ENCODE measurements around the gene ZNF841. TPM values are rescaled to one million over a fixed set of nuclear protein-coding genes. Genes with fewer than 3 reads are reported as not detected.

Gene ZNF841
- 24.7 and 35.2 TPM in 2 replicates for total RNA-seq (2012; rRNA removed)

GRCh38 chr19:52095172-52096014, at the start of gene ZNF841:
ZNF841 (minus strand) TSS chr19:52095765; CDS start chr19:52084801, 10,964 bp downstream.
- Histone ChIP-seq H3K36me3 (ENCODE audit: insufficient read depth, low read length) (peaks cover 25% of the 10 kb centered on the region), H3K4me1 (ENCODE audit: control insufficient read depth, insufficient read depth, low read length) (no peaks in the 10 kb centered on the region), H3K27me3 (ENCODE audit: control insufficient read depth, insufficient read depth, low read length) (no peaks in the 10 kb centered on the region), H3K9me3 (replicated peaks; ENCODE audit: low read length) (peaks cover 6% of the 10 kb centered on the region), H3K4me3 (ENCODE audit: low read length) (peak within 1 kb of the TSS; percentile 100), H3K9ac (ENCODE audit: low read depth, low read length) (peak within 1 kb of the TSS; percentile 98), H3K4me2 (ENCODE audit: low read length) (peak within 1 kb of the TSS; percentile 96)

GRCh38 chr19:52142001-52142595, 46.5 kb upstream of the ZNF841 start:
- H3K4me1 ChIP-seq (ENCODE audit: control insufficient read depth, insufficient read depth, low read length), result peaks cover 5% of the 10 kb centered on the region
- H3K4me3 ChIP-seq (ENCODE audit: low read length), result no peak overlapping the region
- H3K36me3 ChIP-seq (ENCODE audit: insufficient read depth, low read length), result no peaks in the 10 kb centered on the region
- H3K4me2 ChIP-seq (ENCODE audit: low read length), result no peak overlapping the region
- no peaks in the 10 kb centered on the region for H3K27me3 ChIP-seq (ENCODE audit: control insufficient read depth, insufficient read depth, low read length)
- peaks cover 4% of the 10 kb centered on the region for H3K9me3 ChIP-seq (replicated peaks; ENCODE audit: low read length)
- H3K9ac ChIP-seq (ENCODE audit: low read depth, low read length), result no peak overlapping the region

- peaks cover 5% of the 10 kb centered on the region for H3K4me1 ChIP-seq (ENCODE audit: control insufficient read depth, insufficient read depth, low read length)
- H3K4me3 ChIP-seq (ENCODE audit: low read length), result no peak overlapping the region
- no peaks in the 10 kb centered on the region for H3K36me3 ChIP-seq (ENCODE audit: insufficient read depth, low read length)
- H3K9me3 ChIP-seq (replicated peaks; ENCODE audit: low read length), result peaks cover 3% of the 10 kb centered on the region
- H3K27me3 ChIP-seq (ENCODE audit: control insufficient read depth, insufficient read depth, low read length), result no peaks in the 10 kb centered on the region
- no peak overlapping the region for H3K4me2 ChIP-seq (ENCODE audit: low read length)
- no peak overlapping the region for H3K9ac ChIP-seq (ENCODE audit: low read depth, low read length)
Observed at GRCh38 chr19:52141203-52141602, 45.6 kb upstream of the ZNF841 start.

GRCh38 chr19:52140032-52140710, 44.6 kb upstream of the ZNF841 start:
- Histone ChIP-seq H3K36me3 (ENCODE audit: insufficient read depth, low read length) (peaks cover 6% of the 10 kb centered on the region), H3K4me2 (ENCODE audit: low read length) (peak overlapping the region; percentile 56), H3K9me3 (replicated peaks; ENCODE audit: low read length) (peaks cover 3% of the 10 kb centered on the region), H3K27me3 (ENCODE audit: control insufficient read depth, insufficient read depth, low read length) (no peaks in the 10 kb centered on the region), H3K4me1 (ENCODE audit: control insufficient read depth, insufficient read depth, low read length) (peaks cover 5% of the 10 kb centered on the region), H3K4me3 (ENCODE audit: low read length) (peak overlapping the region; percentile 42), H3K9ac (ENCODE audit: low read depth, low read length) (peak overlapping the region; percentile 19)

GRCh38 chr19:52139252-52140031, 43.9 kb upstream of the ZNF841 start, which contains the start of gene ZNF616:
ZNF616 (minus strand) TSS chr19:52139938; CDS start chr19:52130512, 9,426 bp downstream.
- Histone ChIP-seq H3K4me2 (ENCODE audit: low read length) (peak within 1 kb of the TSS; percentile 90), H3K27me3 (ENCODE audit: control insufficient read depth, insufficient read depth, low read length) (no peaks in the 10 kb centered on the region), H3K4me3 (ENCODE audit: low read length) (peak within 1 kb of the TSS; percentile 89), H3K36me3 (ENCODE audit: insufficient read depth, low read length) (peaks cover 14% of the 10 kb centered on the region), H3K9me3 (replicated peaks; ENCODE audit: low read length) (peaks cover 8% of the 10 kb centered on the region), H3K4me1 (ENCODE audit: control insufficient read depth, insufficient read depth, low read length) (peaks cover 5% of the 10 kb centered on the region), H3K9ac (ENCODE audit: low read depth, low read length) (peak within 1 kb of the TSS; percentile 96)

- Histone ChIP-seq H3K4me1 (ENCODE audit: control insufficient read depth, insufficient read depth, low read length) (peaks cover 5% of the 10 kb centered on the region), H3K9me3 (replicated peaks; ENCODE audit: low read length) (peaks cover 8% of the 10 kb centered on the region), H3K9ac (ENCODE audit: low read depth, low read length) (peak overlapping the region; percentile 96), H3K27me3 (ENCODE audit: control insufficient read depth, insufficient read depth, low read length) (no peaks in the 10 kb centered on the region), H3K36me3 (ENCODE audit: insufficient read depth, low read length) (peaks cover 16% of the 10 kb centered on the region), H3K4me2 (ENCODE audit: low read length) (peak overlapping the region; percentile 90), H3K4me3 (ENCODE audit: low read length) (peak overlapping the region; percentile 89)
Observed at GRCh38 chr19:52138983-52139251, 43.4 kb upstream of the ZNF841 start.

GRCh38 chr19:52138278-52138982, 42.9 kb upstream of the ZNF841 start:
- H3K9me3 ChIP-seq (replicated peaks; ENCODE audit: low read length), result peaks cover 8% of the 10 kb centered on the region
- peak overlapping the region; percentile 96 for H3K9ac ChIP-seq (ENCODE audit: low read depth, low read length)
- peak overlapping the region; percentile 89 for H3K4me3 ChIP-seq (ENCODE audit: low read length)
- peaks cover 5% of the 10 kb centered on the region for H3K4me1 ChIP-seq (ENCODE audit: control insufficient read depth, insufficient read depth, low read length)
- H3K27me3 ChIP-seq (ENCODE audit: control insufficient read depth, insufficient read depth, low read length), result no peaks in the 10 kb centered on the region
- peak overlapping the region; percentile 90 for H3K4me2 ChIP-seq (ENCODE audit: low read length)
- peaks cover 16% of the 10 kb centered on the region for H3K36me3 ChIP-seq (ENCODE audit: insufficient read depth, low read length)

GRCh38 chr19:52120286-52120685, 24.7 kb upstream of the ZNF841 start:
- Histone ChIP-seq H3K36me3 (ENCODE audit: insufficient read depth, low read length) (peaks cover 86% of the 10 kb centered on the region), H3K4me2 (ENCODE audit: low read length) (no peak overlapping the region), H3K9me3 (replicated peaks; ENCODE audit: low read length) (peaks cover 51% of the 10 kb centered on the region), H3K4me1 (ENCODE audit: control insufficient read depth, insufficient read depth, low read length) (no peaks in the 10 kb centered on the region), H3K9ac (ENCODE audit: low read depth, low read length) (no peak overlapping the region), H3K27me3 (ENCODE audit: control insufficient read depth, insufficient read depth, low read length) (no peaks in the 10 kb centered on the region), H3K4me3 (ENCODE audit: low read length) (no peak overlapping the region)

- Histone ChIP-seq H3K36me3 (ENCODE audit: insufficient read depth, low read length) (peaks cover 70% of the 10 kb centered on the region), H3K27me3 (ENCODE audit: control insufficient read depth, insufficient read depth, low read length) (no peaks in the 10 kb centered on the region), H3K4me1 (ENCODE audit: control insufficient read depth, insufficient read depth, low read length) (no peaks in the 10 kb centered on the region), H3K4me3 (ENCODE audit: low read length) (no peak overlapping the region), H3K9me3 (replicated peaks; ENCODE audit: low read length) (peaks cover 81% of the 10 kb centered on the region), H3K9ac (ENCODE audit: low read depth, low read length) (no peak overlapping the region), H3K4me2 (ENCODE audit: low read length) (no peak overlapping the region)
Observed at GRCh38 chr19:52115526-52116053, 20.0 kb upstream of the ZNF841 start.

- Histone ChIP-seq H3K4me3 (ENCODE audit: low read length) (no peak overlapping the region), H3K9ac (ENCODE audit: low read depth, low read length) (no peak overlapping the region), H3K4me2 (ENCODE audit: low read length) (no peak overlapping the region), H3K4me1 (ENCODE audit: control insufficient read depth, insufficient read depth, low read length) (no peaks in the 10 kb centered on the region), H3K36me3 (ENCODE audit: insufficient read depth, low read length) (peaks cover 62% of the 10 kb centered on the region), H3K9me3 (replicated peaks; ENCODE audit: low read length) (peaks cover 77% of the 10 kb centered on the region), H3K27me3 (ENCODE audit: control insufficient read depth, insufficient read depth, low read length) (no peaks in the 10 kb centered on the region)
Observed at GRCh38 chr19:52114691-52115090, 19.1 kb upstream of the ZNF841 start.
